ENCODE results near the gene TAS2R38.

DNA sequence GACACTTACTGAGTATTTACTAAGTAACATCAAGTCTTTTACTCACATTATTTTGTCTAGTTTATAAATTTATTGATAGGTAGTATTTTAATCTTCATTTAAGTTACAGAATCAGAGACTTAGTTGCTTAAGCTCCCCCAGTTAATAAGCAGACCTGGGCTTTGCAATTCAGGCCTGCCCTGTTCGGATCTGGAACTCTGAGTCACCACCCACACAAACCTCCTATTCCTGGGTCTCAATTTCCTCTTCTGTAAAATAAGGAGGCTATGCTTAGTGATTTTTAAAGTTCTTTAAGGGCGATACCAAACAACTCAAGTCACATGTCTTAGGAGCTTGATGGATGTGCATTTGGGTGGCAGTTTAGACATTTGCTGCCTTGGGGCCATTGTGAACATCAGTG is 18.6 kb upstream of the TAS2R38 start:
- TF ChIP-seq, protein P1, sequence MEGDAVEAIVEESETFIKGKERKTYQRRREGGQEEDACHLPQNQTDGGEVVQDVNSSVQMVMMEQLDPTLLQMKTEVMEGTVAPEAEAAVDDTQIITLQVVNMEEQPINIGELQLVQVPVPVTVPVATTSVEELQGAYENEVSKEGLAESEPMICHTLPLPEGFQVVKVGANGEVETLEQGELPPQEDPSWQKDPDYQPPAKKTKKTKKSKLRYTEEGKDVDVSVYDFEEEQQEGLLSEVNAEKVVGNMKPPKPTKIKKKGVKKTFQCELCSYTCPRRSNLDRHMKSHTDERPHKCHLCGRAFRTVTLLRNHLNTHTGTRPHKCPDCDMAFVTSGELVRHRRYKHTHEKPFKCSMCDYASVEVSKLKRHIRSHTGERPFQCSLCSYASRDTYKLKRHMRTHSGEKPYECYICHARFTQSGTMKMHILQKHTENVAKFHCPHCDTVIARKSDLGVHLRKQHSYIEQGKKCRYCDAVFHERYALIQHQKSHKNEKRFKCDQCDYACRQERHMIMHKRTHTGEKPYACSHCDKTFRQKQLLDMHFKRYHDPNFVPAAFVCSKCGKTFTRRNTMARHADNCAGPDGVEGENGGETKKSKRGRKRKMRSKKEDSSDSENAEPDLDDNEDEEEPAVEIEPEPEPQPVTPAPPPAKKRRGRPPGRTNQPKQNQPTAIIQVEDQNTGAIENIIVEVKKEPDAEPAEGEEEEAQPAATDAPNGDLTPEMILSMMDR (IDR thresholded peaks at IDR 0.05): no peak
- TF ChIP-seq POLR2A (IDR thresholded peaks at IDR 0.05): no peak
